GM12874 (cell line): ENCODE results near the gene COQ3.

Source experiments
- CTCF ChIP-seq: IDR thresholded peaks from 2 replicates; pipeline ENCODE4 v1.5.1; 2011; ENCODE audit warnings: low read depth, mild to moderate bottlenecking, control low read depth, low read length, moderate library complexity; ENCODE audit not compliant: insufficient read depth

The COQ3 gene

GRCh38 chr6:99330159-99330558 is 63.8 kb downstream of the COQ3 start:
- peak; percentile 72 for TF ChIP-seq CTCF

GRCh38 chr6:99324996-99325395 is 69.0 kb downstream of the COQ3 start:
- TF ChIP-seq CTCF, result no peak
